Measurements from ENCODE around the gene CCNH.

GRCh38 chr5:87390576-87391199 lies 22.0 kb downstream of the CCNH start:
- TF ChIP-seq, protein P1, sequence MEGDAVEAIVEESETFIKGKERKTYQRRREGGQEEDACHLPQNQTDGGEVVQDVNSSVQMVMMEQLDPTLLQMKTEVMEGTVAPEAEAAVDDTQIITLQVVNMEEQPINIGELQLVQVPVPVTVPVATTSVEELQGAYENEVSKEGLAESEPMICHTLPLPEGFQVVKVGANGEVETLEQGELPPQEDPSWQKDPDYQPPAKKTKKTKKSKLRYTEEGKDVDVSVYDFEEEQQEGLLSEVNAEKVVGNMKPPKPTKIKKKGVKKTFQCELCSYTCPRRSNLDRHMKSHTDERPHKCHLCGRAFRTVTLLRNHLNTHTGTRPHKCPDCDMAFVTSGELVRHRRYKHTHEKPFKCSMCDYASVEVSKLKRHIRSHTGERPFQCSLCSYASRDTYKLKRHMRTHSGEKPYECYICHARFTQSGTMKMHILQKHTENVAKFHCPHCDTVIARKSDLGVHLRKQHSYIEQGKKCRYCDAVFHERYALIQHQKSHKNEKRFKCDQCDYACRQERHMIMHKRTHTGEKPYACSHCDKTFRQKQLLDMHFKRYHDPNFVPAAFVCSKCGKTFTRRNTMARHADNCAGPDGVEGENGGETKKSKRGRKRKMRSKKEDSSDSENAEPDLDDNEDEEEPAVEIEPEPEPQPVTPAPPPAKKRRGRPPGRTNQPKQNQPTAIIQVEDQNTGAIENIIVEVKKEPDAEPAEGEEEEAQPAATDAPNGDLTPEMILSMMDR (conservative IDR thresholded peaks at IDR 0.05): no peak
- TF ChIP-seq ZFX (IDR thresholded peaks at IDR 0.05): no peak
